ENCODE measurements around the gene KCTD8.

DNA sequence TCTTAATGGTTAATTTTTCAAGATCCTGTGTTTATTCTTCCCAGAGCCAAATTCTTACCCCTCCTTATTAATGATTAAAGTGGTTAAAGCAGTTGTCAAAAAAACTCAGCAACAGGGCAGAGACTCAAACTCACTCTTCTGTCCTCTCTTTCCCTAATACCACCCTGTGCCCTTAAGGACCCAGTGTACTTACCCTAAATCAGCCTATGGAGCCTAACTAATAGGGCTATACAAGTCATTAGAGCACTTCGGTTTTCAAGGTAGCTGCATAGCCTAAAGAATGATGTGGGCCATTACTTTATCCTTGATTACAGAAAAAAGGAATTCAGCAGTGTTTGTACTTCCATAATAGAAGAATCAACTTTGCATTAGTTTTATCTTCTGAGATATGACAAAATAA is 216.3 kb downstream of the KCTD8 start:
- TF ChIP-seq, protein P1, sequence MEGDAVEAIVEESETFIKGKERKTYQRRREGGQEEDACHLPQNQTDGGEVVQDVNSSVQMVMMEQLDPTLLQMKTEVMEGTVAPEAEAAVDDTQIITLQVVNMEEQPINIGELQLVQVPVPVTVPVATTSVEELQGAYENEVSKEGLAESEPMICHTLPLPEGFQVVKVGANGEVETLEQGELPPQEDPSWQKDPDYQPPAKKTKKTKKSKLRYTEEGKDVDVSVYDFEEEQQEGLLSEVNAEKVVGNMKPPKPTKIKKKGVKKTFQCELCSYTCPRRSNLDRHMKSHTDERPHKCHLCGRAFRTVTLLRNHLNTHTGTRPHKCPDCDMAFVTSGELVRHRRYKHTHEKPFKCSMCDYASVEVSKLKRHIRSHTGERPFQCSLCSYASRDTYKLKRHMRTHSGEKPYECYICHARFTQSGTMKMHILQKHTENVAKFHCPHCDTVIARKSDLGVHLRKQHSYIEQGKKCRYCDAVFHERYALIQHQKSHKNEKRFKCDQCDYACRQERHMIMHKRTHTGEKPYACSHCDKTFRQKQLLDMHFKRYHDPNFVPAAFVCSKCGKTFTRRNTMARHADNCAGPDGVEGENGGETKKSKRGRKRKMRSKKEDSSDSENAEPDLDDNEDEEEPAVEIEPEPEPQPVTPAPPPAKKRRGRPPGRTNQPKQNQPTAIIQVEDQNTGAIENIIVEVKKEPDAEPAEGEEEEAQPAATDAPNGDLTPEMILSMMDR (IDR thresholded peaks at IDR 0.05): no peak
- TF ChIP-seq MYC (IDR thresholded peaks at IDR 0.05; ENCODE audit: borderline replicate concordance, low read length): no peak
- TF ChIP-seq POLR2A (IDR thresholded peaks at IDR 0.05; ENCODE audit: low read length): no peak
- no peak for TF ChIP-seq RAD21 (conservative IDR thresholded peaks at IDR 0.05 in 1 of 2, IDR thresholded peaks at IDR 0.05 in 1 of 2)
